ENCODE data around the gene POLL. TPM values are rescaled to one million over a fixed set of nuclear protein-coding genes. Genes with fewer than 3 reads are reported as not detected.

Gene POLL
- total RNA-seq, 1 experiment from 2014 or later, result 36.1 TPM

DNA sequence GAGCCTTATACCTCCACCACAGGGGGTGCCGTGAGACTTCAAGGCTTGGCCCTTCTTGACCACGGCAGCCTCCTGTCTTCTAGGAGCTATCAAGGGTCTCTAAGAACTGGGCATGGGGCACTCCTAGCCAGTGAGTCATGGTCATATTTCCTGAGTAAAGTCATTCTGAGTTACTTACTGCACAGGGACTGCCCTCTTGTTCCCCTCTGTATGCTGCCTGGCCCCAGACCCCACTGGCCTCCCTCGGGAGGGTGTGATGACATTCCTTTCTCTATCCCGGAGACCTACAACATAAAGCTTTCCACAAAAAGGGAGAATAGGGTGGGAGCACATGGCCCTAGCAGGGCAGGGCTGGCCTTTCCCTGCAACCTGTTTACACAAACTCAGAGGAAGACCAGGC lies 21.4 kb upstream of the POLL start:
- H3K27ac ChIP-seq (ENCODE audit: low read length), result no peak overlapping the region
- no peaks in the 10 kb centered on the region for H3K27me3 ChIP-seq (ENCODE audit: control insufficient read depth, insufficient read depth, low read length)
- H3K9me3 ChIP-seq (ENCODE audit: control insufficient read depth, insufficient read depth, low read depth, low read length), result no peaks in the 10 kb centered on the region
- ATAC-seq (no peak), DNase-seq (ENCODE audit: low read depth, low spot score) (no peak)
- H3K4me3 ChIP-seq (ENCODE audit: low read depth in 2 of 2, low read length in 2 of 2), result no peak overlapping the region
- intact Hi-C loops (cut with micrococcal nuclease; ENCODE audit: unreplicated experiment), result no loop called here
- ChIA-PET POLR2A (no interaction called here), CTCF (interaction anchor here (0.5 kb wide), 1 partner anchor 42 kb away, joined by 7 read pairs; no protein-coding TSS in a partner anchor)
- H3K36me3 ChIP-seq (ENCODE audit: control insufficient read depth, insufficient read depth, low read length), result no peaks in the 10 kb centered on the region
- no peaks in the 10 kb centered on the region for H3K4me1 ChIP-seq (ENCODE audit: control insufficient read depth, insufficient read depth, low read length)
- no TSS peak for BruUV-seq (replicated peaks)
- no peak for TF ChIP-seq SIN3A (IDR thresholded peaks at IDR 0.05; ENCODE audit: borderline replicate concordance, insufficient read depth, low read depth, low read length)
- TF ChIP-seq, protein P1, sequence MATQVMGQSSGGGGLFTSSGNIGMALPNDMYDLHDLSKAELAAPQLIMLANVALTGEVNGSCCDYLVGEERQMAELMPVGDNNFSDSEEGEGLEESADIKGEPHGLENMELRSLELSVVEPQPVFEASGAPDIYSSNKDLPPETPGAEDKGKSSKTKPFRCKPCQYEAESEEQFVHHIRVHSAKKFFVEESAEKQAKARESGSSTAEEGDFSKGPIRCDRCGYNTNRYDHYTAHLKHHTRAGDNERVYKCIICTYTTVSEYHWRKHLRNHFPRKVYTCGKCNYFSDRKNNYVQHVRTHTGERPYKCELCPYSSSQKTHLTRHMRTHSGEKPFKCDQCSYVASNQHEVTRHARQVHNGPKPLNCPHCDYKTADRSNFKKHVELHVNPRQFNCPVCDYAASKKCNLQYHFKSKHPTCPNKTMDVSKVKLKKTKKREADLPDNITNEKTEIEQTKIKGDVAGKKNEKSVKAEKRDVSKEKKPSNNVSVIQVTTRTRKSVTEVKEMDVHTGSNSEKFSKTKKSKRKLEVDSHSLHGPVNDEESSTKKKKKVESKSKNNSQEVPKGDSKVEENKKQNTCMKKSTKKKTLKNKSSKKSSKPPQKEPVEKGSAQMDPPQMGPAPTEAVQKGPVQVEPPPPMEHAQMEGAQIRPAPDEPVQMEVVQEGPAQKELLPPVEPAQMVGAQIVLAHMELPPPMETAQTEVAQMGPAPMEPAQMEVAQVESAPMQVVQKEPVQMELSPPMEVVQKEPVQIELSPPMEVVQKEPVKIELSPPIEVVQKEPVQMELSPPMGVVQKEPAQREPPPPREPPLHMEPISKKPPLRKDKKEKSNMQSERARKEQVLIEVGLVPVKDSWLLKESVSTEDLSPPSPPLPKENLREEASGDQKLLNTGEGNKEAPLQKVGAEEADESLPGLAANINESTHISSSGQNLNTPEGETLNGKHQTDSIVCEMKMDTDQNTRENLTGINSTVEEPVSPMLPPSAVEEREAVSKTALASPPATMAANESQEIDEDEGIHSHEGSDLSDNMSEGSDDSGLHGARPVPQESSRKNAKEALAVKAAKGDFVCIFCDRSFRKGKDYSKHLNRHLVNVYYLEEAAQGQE (IDR thresholded peaks at IDR 0.05; ENCODE audit: insufficient read depth in 1 of 2, low read depth in 2 of 2, low read length in 1 of 2), result no peak
- TF ChIP-seq, protein P2, sequence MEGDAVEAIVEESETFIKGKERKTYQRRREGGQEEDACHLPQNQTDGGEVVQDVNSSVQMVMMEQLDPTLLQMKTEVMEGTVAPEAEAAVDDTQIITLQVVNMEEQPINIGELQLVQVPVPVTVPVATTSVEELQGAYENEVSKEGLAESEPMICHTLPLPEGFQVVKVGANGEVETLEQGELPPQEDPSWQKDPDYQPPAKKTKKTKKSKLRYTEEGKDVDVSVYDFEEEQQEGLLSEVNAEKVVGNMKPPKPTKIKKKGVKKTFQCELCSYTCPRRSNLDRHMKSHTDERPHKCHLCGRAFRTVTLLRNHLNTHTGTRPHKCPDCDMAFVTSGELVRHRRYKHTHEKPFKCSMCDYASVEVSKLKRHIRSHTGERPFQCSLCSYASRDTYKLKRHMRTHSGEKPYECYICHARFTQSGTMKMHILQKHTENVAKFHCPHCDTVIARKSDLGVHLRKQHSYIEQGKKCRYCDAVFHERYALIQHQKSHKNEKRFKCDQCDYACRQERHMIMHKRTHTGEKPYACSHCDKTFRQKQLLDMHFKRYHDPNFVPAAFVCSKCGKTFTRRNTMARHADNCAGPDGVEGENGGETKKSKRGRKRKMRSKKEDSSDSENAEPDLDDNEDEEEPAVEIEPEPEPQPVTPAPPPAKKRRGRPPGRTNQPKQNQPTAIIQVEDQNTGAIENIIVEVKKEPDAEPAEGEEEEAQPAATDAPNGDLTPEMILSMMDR (IDR thresholded peaks at IDR 0.05), result no peak
- TF ChIP-seq POLR2AphosphoS5 (IDR thresholded peaks at IDR 0.05; ENCODE audit: low read depth, low read length), result no peak
- no peak for TF ChIP-seq TCF7L2 (IDR thresholded peaks at IDR 0.05; ENCODE audit: low read depth, low read length)
- in situ Hi-C loops (cut with HindIII; ENCODE audit: low pct_unique_long_range_greater_than_20kb, low sequenced_read_pairs), result no loop called here

DNA sequence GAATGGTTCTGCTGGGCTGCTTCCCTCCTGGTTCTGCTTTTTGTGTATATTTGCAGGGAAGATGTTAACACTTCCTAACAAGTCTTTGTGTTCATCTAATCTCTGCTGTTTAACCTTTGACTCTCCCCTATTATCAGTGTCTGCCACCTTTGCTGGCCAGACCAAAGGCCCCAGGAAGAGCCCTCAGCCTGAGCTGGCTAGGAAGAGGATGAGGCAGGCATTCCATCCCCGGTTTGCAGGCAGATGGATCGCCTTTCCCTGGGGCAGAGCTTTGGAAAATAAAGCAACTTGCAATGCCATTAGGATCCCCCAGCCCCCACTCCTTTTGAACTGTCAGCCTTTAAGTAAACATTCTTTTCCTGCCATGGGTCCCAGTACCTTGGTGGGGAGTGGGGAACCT lies 19.1 kb upstream of the POLL start:
- Histone ChIP-seq H3K36me3 (ENCODE audit: control insufficient read depth, insufficient read depth, low read length) (no peaks in the 10 kb centered on the region), H3K9me3 (ENCODE audit: control insufficient read depth, insufficient read depth, low read depth, low read length) (no peaks in the 10 kb centered on the region), H3K4me3 (ENCODE audit: low read depth in 2 of 2, low read length in 2 of 2) (no peak overlapping the region), H3K4me1 (ENCODE audit: control insufficient read depth, insufficient read depth, low read length) (no peaks in the 10 kb centered on the region), H3K27ac (ENCODE audit: low read length) (no peak overlapping the region), H3K27me3 (ENCODE audit: control insufficient read depth, insufficient read depth, low read length) (no peaks in the 10 kb centered on the region)
- CTCF ChIA-PET, result no interaction called here
- POLR2A ChIA-PET, result no interaction called here
- BruUV-seq (replicated peaks), result no TSS peak
- in situ Hi-C loops (cut with HindIII; ENCODE audit: low pct_unique_long_range_greater_than_20kb, low sequenced_read_pairs), result no loop called here
- DNase-seq (ENCODE audit: low read depth, low spot score), result no peak
- intact Hi-C loops (cut with micrococcal nuclease; ENCODE audit: unreplicated experiment), result no loop called here
- TF ChIP-seq SIN3A (IDR thresholded peaks at IDR 0.05; ENCODE audit: borderline replicate concordance, insufficient read depth, low read depth, low read length) (no peak), POLR2AphosphoS5 (IDR thresholded peaks at IDR 0.05; ENCODE audit: low read depth, low read length) (no peak), TCF7L2 (IDR thresholded peaks at IDR 0.05; ENCODE audit: low read depth, low read length) (no peak)
- TF ChIP-seq, protein P1 (IDR thresholded peaks at IDR 0.05; ENCODE audit: insufficient read depth in 1 of 2, low read depth in 2 of 2, low read length in 1 of 2), result no peak
- TF ChIP-seq, protein P2 (IDR thresholded peaks at IDR 0.05), result no peak
- ATAC-seq, result no peak

Measured in Panc1 (cell line).